GM21367 (cell line): Measurements from ENCODE around the gene KRTAP20-3.

ENCODE experiments used
- ATAC-seq: cut with Tn5 transposase; IDR thresholded peaks from one replicate; pipeline ENCODE4 v1.9.1; 2021; ENCODE audit not compliant: unreplicated experiment

The KRTAP20-3 gene

DNA sequence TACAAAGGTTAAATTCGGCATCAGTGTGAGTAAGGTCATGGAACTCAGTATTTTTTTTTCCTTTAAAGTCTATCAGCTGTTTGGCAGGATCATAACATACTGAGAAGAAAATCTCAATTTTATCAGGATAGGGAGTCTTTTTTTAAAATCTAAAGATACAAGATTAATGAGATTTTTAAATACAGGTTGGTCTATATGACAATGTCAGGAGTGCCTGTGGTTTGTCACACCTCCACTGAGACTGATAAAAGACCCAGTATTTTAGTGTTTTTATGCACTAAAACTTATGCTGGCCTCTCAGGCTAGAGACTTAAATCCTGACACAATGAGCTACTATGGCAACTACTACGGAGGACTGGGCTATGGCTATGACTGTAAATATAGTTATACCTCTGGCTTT is at the start of gene KRTAP20-3:
Gene KRTAP20-3 (plus strand): TSS at position 301 of the 400 bp plus-strand sequence.
- no peak for ATAC-seq

DNA sequence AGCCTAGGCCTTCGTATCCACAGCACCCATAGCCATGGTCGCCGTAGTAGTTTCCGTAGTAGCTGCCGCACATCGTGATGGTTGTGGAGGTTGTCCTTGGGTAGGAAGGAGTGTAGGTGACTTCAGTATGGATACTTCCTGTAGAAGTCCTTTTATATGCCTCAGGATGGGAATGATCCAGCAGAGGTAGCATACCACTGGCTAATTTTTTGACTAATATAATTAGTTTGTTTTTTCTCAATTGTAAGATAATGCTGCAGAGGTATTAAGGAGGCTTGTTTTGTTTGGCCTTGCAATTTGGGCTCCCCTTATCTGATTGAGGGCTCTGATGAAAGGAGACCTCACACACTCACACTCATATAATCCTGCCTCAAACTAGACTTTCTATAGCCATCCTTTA is 43.9 kb upstream of the KRTAP20-3 start, which contains the start of gene KRTAP6-2:
Gene KRTAP6-2 (minus strand): TSS at position 101 of the 400 bp plus-strand sequence. CDS start 28 bp downstream, at position 73.
- no peak for ATAC-seq

DNA sequence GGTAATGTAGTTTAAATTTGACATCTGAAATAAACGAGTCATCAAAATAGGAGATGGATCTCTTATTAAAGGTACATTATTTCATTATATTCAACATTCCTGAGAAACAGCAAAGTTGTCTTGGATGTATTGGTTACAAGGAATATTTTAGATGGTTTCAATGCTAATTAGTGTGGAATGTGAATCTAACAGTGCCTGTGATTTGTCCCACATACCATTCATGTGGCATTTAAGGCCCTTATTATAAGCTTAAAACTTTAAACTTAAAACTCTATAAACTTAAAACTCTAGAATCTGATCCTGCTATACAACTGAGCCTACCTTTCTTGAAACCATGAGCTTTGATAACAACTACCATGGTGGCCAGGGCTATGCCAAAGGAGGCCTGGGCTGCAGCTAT is 41.9 kb upstream of the KRTAP20-3 start, which contains the start of gene KRTAP22-1:
Gene KRTAP22-1 (plus strand): TSS at position 301 of the 400 bp plus-strand sequence.
- no peak for ATAC-seq

DNA sequence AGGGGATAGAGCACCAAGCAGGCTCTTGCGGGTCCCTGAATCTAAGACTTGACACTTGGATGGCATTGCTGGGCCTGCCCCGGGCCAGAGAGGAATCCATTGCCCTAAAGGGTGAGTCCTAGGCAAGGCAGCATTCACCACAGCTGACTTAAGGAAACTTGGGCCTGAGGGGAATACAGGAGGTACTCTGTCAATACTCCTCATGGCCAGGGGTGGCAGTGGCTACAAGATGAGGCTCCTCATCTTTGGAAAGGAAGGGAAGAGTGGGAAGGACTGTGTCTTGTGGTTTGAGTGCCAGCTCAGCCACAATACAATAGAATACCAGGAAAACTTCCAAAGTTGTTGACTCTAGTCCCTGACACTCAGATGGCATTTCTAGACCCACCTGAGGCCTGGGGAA is 36.7 kb upstream of the KRTAP20-3 start:
- no peak for ATAC-seq

DNA sequence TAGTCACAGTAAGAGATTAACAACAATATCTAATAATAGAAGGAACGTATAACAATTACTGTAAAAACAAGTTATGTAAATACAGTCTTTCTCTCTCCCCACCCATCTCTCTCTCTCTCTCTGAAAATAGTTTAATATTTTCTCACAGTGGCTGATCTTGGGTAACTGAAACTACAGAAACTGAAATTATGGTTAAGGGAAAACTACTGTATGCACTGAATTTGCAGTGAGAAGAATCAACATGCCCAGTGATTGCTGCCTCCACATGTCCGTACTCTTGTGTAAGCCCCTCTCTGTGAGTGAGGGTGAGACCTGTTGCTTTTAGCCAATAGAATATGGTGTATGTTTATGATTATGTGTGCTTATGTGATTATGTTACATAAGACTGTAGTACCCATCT is 30.5 kb upstream of the KRTAP20-3 start:
- no peak for ATAC-seq

DNA sequence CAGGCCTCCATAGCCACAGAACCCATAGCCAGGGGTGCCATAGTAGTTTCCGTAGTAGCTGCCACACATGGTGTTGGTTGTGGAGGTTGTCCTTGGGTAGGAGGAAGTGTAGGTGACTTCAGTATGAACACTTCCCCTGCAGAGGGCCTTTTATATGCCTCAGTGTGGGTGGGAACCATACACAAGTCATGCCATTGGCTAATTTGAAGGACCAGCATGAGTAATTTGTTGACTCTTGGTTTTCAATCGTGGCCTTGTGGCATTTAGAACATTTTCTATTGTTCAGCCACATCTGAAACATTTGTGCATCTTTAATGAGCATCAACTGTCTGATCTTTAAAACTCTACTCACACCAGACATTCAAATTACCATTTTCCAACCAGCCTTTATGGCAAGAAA is 28.8 kb upstream of the KRTAP20-3 start, which contains the start of gene KRTAP6-1:
Gene KRTAP6-1 (minus strand): TSS at position 95 of the 400 bp plus-strand sequence. CDS start 26 bp downstream, at position 69.
- no peak for ATAC-seq

DNA sequence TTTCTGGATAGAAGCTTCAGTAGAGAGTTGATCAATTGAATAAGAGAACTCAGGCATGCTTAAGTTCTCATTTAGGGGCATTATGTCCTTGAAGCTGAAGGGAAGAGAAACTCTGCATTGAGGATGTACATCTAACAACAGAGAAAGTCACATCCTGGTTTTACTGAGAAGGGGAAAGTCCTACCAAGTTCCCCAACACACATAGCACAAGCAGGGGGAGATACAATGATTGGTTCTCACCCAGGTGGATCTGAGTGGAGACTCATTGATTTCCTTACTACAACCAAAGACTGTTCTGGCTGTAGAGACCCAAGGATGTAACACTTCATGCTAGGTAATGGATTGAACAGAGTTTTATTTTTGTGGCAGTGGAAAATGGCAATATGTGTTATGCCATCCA is 27.5 kb upstream of the KRTAP20-3 start:
- no peak for ATAC-seq

DNA sequence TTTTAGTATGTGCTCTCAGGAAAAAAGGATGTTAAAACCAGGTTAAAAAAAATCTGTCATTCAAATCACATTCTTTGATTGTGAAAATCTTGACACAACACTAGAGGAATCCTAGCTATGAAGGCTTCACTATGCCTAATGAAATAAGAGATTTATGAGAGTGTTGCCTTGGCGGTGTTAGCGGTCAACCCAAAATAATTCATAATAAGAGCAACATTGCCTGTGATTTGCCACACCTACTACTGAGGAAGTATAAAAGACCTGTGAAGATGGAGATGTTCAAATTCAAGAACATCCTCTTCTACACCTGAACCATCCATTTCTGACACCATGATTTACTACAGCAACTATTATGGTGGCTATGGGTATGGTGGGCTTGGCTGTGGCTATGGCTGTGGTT is 26.5 kb upstream of the KRTAP20-3 start, which contains the start of gene KRTAP20-1:
Gene KRTAP20-1 (plus strand): TSS at position 301 of the 400 bp plus-strand sequence. CDS start 30 bp downstream, at position 331.
- no peak for ATAC-seq

DNA sequence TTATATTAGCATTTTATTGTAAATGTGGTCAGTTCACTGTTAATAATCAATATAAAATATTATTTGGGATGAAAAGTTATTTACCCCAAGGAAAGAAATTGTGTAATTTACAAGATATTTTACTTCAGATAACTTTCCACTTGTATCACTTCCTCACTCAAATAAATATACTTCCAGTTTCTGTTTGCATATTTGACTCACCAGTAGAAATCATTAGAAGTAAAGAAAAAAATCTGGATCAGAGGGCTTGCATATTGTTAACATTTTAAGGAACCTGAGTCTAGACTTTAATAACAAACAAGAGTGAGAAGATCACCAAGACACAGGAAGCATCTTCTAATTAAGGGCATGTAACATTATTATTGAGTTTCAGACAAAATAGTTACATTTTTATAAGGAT is 22.6 kb upstream of the KRTAP20-3 start:
- ATAC-seq: no peak

DNA sequence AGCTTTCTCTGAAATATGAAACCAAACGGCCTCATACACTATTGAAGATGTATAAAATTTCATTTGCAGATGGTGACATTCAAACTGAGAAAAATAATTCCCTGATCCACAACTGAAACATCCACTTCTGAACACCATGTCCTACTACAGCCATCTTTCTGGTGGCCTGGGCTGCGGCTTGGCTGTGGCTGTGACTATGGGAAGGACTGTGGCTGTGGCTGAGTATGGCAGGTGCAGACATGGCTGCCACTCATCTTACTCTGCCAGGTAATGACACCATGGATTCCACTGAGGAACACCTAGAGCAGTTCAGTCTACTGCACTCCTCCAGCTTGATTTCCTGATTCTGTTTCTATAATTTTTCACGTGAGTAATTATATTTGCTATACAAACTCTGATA is 22.1 kb upstream of the KRTAP20-3 start, which contains the start of gene KRTAP20-4:
Gene KRTAP20-4 (plus strand): TSS at position 106 of the 400 bp plus-strand sequence.
- ATAC-seq: no peak

DNA sequence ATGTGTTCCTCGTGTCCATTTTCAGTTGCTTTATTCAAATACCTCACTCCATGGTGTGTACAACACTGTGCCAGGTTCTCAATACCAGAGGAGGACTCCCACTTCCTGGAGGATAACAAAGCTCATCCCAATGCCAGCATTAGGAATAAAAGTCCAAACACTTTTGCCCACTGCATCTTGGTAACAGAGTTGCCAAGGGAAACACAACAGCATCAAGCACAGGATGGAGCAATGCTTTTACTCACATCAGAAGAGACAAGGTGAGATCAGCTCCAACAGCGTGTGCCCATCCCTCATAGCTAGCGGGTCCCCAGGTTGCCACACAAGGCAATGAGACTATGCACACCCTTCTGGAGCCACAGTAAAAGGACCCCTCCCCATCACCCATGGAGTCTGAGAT is 19.3 kb upstream of the KRTAP20-3 start:
- no peak for ATAC-seq

DNA sequence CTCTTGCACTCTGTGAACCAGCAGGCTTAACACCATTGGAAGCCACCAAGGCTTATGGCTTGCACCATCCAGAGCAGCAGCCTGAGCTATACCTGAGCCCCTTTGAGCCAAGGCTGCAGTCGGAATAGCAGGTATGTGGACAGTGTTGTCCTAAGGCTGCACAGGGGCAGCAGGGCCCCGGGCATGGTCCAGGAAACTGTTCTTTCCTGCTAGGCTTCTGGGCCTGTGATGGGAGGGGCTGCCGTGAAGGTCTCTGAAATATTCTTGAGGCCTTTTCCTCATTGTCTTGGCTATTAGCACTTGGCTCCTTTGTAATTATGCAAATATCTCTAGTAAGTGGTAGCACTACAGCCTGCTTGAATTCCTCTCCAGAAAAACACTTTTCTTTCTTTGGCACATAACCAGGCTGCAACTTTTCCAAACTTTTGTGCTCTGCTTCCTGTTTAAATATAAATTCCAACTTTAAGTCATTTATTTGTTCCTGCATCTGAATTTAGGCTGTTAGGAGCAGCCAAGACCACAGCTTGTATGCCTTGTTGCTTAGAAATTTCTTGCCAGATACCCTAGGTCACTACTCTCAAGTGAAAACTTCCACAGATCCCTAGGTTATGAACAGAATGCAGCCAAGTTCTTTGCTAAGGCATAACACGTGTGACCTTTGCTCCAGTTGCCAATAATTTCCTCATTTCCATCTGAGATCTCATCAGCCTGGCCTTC is 17.1 kb upstream of the KRTAP20-3 start:
- ATAC-seq: no peak

DNA sequence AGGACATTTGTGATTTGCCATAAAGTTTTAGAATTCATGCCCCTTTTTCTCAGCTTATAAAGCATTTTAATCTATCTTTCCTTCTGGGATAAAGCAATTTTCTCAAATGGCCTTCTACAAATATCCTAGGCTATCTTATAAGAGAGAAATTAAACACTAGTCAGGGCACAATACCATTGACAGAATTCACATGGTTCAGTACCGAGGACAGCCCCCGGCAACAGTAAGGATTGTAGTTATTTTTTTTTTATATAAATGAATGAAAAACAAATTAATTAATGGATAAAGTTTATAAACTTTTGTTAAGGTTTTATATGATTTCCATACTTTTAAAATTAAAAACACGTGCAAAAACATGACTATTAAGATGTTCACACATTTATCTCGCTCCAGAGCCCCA is 14.6 kb upstream of the KRTAP20-3 start:
- ATAC-seq: no peak

DNA sequence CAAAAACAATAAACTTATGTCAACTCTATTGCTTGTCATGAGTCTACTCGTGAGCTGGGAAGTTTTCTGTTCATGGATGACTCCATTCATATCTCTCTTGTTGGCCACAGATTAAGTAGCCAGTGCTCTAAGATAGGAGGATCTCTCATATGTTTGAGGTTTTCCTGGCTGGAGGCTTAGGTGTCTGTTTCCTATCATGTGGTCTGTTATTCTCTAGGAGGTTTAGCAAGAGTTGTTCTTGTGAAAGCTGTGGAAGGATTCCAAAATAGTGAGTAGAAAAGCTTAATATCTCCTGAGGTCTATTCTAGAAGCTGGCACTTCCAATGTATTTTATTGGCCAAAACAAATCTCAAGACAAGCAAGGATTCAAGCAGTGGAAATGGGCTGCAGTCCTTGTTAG is 13.5 kb upstream of the KRTAP20-3 start:
- no peak for ATAC-seq

DNA sequence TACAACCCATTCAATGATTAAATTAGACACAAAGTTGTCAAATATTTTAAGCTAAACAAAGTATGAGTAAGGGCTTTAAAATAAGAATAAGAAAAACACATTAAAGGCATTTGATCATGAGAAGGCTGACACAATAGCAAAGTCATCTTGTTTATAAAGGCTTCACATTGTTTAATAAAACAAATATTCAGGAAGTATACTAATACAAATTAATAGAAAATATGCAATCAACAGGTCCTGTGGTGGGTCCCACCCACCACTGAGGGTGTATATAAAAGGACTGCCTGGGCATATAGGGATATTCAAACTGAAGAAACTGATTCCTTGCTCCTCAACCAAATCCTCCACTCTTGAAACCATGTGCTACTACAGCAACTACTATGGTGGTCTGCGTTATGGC is 7.8 kb upstream of the KRTAP20-3 start, which contains the start of gene KRTAP20-2:
Gene KRTAP20-2 (plus strand): TSS at position 301 of the 400 bp plus-strand sequence. CDS start 58 bp downstream, at position 359.
- ATAC-seq: no peak

DNA sequence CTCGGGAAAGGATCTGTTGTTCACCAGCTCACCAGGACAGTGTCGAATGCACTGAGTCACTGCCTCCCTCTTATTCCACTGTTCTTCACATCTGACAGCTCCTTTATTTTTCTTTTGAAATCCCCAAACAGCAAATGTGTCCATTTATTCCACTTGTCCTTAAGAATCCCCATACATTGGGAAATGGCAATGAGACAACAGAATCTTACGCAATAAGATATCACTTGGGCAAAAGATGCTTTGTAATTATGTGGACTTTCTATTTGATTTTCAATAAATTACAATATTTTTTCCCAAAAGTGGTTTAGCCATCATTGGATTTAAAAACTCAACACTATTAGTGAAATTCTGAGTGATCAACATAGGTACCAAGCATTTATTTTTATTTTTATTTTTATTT is 4.0 kb upstream of the KRTAP20-3 start:
- no peak for ATAC-seq

DNA sequence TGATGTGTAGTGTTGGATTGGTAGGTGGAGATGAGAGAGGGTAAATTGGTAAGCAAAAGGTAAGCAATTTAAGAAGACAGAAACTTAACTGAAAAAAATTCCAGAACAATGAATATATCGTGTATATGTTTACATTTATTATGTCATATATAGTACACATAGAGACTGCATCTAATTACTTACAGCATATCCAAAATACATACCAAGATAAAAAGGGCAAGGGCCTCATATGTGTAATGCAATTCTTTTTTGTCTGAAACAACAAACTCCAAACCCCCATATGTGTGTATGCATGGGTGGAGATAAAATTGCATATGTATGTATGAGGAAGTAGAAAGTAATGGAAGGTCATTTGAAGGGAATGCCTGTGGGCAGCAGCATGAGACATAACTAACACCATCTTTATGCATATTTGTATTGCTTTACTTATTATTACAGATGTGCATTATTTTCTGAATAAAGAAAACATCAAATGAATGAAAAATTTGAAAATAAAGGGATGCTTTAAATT is 4.3 kb downstream of the KRTAP20-3 start:
- ATAC-seq: no peak

DNA sequence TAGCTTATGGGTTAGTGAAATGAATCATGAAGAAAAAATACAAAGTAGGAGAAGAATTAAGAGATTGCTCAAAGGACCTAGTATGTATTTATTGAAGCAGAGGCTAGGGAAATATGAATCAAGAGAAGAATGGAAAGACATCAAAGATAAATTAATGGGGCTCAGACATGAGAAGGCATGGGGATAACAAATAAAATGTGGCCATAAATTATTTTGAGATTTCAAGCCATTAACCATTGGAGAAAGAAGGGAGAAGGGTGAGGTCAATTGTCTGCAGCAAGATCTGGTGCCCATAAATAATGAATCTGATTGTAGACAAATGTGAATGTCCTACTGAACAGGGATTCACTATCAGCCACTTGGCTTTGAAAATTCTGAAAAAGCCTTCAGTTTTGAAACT is 10.2 kb downstream of the KRTAP20-3 start:
- ATAC-seq: no peak

DNA sequence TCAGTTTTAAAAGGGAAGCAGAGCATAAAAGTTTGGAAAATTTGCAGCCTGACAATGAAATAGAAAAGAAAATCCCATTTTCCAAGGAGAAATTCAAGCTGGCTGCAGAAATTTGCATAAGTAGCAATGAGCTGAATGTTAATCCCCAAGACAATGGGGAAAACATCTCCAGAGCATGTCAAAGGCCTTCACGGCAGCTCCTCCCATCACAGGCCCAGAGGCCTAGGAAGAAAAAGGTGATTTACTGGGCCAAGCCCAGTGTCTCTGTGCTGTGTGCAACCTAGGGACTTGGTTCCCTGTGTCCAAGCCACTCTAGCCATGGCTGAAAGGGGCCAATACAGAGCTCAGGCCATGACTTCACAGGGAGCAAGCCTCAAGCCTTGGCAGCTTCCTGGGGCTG is 26.1 kb downstream of the KRTAP20-3 start:
- ATAC-seq: no peak

DNA sequence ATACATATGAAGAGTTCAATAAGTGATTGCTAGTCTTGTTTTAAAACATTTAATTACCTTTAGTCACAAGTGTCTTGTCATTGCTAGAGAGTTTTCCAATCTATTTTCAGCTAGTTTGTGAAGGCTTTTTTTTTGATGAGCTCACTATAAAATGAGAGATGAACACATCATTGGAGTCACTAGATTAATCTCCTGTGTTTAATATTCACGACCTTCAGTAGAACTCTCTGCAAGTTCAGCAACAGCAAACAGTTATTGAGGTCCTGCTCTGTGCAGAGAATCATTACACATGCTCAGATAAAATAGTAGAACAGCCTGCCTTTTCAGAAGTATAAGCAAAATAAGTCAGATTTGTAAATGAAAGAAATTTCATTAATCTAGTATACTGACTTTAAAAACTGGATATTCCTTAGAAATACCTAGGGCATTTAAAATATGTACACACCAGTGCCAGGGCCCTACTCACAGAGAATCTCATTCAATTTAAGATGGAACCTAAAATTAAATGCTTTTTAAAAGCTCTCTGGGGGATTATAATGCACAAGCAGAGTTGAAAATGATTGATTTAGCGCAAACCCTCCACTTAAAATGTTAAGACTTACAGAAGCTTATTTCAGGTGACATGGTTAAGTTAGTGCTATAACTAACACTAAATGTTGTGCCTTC is 30.5 kb downstream of the KRTAP20-3 start:
- no peak for ATAC-seq

DNA sequence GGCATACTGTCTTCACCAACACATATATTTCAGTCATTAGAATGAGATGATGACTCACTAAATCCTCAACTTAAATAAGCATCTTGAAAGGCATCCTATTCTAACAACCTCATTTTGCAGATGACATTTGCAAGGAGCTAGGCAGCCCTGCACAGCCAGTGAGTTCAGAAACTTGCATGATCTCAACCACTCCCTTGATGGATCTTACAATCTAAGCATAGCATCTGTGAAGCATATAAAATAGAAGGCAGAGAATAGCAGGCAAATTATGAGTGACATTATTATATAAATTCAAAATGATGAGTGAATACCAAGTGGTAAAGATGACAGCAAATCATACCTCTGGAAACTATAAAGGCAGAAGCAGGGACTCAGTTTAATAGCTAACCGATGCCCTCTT is 31.6 kb downstream of the KRTAP20-3 start:
- ATAC-seq: no peak

DNA sequence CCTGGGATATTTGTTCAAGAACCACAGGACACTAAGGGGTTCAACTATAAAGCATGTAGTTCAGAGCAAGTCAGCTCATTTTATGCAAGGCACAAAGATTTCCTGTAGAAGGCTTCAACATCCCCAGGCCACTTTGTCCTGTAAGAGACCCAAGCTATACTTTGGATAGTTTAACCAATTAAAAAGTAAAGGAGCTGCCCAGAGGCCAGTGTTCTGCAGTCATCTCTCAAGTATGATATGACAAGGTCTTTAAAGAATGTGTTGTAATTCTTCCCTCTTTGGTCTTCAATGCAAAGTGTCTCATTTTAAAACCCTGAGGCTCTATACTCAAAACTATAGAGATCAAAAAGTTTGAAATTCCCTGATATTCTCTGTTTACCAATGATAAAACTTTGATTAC is 34.1 kb downstream of the KRTAP20-3 start:
- ATAC-seq: no peak
